ENCODE results near the gene PPP6R2.

DNA sequence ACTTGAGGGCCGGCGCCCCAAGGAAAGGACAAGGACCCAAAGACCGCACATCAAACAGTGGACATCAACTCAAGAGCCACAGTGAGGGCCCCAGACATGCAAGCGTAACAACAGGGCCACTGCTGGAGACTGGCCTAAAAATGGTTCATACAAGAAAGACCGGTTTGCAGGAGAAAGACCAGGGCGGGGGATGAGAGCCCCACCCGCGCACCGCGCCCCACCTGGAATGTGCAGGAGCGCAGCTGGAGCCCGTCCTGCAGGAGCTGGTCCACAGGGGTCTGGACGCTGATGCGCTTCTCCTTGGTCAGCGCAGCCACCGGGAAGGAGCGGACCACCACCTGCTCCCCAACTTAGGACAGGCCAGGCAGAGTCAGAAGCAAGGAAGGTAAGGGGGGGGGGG lies 117.8 kb downstream of the PPP6R2 start:
- TF ChIP-seq POLR2A (IDR thresholded peaks at IDR 0.05; ENCODE audit: low read depth, low read length) (no peak), RAD21 (IDR thresholded peaks at IDR 0.05; ENCODE audit: low read length) (no peak), CTCF (conservative IDR thresholded peaks at IDR 0.05; ENCODE audit: low read depth, low read length) (no peak), CEBPB (IDR thresholded peaks at IDR 0.05; ENCODE audit: low read depth, low read length) (no peak), CHD1 (IDR thresholded peaks at IDR 0.05; ENCODE audit: low read depth, low read length) (no peak), BHLHE40 (IDR thresholded peaks at IDR 0.05; ENCODE audit: low read depth, low read length) (no peak), RFX5 (IDR thresholded peaks at IDR 0.05; ENCODE audit: low read depth, low read length) (no peak), MXI1 (IDR thresholded peaks at IDR 0.05; ENCODE audit: borderline replicate concordance, low read depth, low read length) (no peak), ELK1 (IDR thresholded peaks at IDR 0.05; ENCODE audit: borderline replicate concordance, low read depth, low read length) (no peak), MAFK (IDR thresholded peaks at IDR 0.05; ENCODE audit: low read depth, low read length) (no peak), NFE2L2 (IDR thresholded peaks at IDR 0.05; ENCODE audit: low read depth, low read length) (no peak), RCOR1 (IDR thresholded peaks at IDR 0.05; ENCODE audit: insufficient replicate concordance, low read length) (no peak), SMC3 (IDR thresholded peaks at IDR 0.05; ENCODE audit: low read depth, low read length) (no peak)
- TF ChIP-seq, protein P1, sequence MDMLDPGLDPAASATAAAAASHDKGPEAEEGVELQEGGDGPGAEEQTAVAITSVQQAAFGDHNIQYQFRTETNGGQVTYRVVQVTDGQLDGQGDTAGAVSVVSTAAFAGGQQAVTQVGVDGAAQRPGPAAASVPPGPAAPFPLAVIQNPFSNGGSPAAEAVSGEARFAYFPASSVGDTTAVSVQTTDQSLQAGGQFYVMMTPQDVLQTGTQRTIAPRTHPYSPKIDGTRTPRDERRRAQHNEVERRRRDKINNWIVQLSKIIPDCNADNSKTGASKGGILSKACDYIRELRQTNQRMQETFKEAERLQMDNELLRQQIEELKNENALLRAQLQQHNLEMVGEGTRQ (IDR thresholded peaks at IDR 0.05; ENCODE audit: low read depth, low read length), result no peak
